Right ventricle myocardium superior (tissue), 1 donor: ENCODE measurements around the gene PTPRN2. TPM values are rescaled to one million over a fixed set of nuclear protein-coding genes. Genes with fewer than 3 reads are reported as not detected.

Experiments
- ATAC-seq: fragments of 200-7000 bp; cut with Tn5 transposase; one replicate; pipeline ENCODE4 v1.9.1; 2020; ENCODE audit warnings: mild to moderate bottlenecking; ENCODE audit not compliant: poor library complexity
- DNase-seq: peaks from one replicate; pipeline ENCODE4 v3.0.0-alpha.2; 2020
- intact Hi-C: fragments of 100-400 bp; cut with DNase I; formaldehyde crosslinking; loops from one replicate; pipeline ENCODE4 v1.11.2; 2022
- total RNA-seq: library from RNA; stranded (reverse); fragmentation: NEBNext Ultra II Directional; extraction: Animal tissue kit (Norgen Biotek cat#: 25700); gene quantifications from one replicate; pipeline ENCODE4 v1.2.1, GENCODE V29; 2021
- donor health status: DM: no; HTN: yes; CAD: no; lungs with severe emphysema.

The PTPRN2 gene
- total RNA-seq, 1 donor from 2014 or later: 1.2 TPM

- DNase-seq (peak; percentile 25), ATAC-seq (no peak)
- intact Hi-C loops: no loop called here
These were observed 1036.1 kb downstream of the PTPRN2 start for GRCh38 chr7:157551325-157552070.

- peak; percentile 13 for DNase-seq
These were observed 1037.0 kb downstream of the PTPRN2 start for GRCh38 chr7:157550300-157551275.

GRCh38 chr7:157549612-157550299 is 1037.9 kb downstream of the PTPRN2 start:
- no peak for ATAC-seq
- intact Hi-C loops: no loop called here
- peak; percentile 30 for DNase-seq

More at GRCh38 chr7:157550300-157551275, 1037.0 kb downstream of the PTPRN2 start:
- no peak for ATAC-seq
- intact Hi-C loops: no loop called here

- intact Hi-C loops: no loop called here
- ATAC-seq (no peak), DNase-seq (peak; percentile 13)
These were observed 1038.8 kb downstream of the PTPRN2 start for GRCh38 chr7:157548691-157549303.

- ATAC-seq (no peak), DNase-seq (peak; percentile 37)
- intact Hi-C loops: no loop called here
These were observed 1040.0 kb downstream of the PTPRN2 start for GRCh38 chr7:157547611-157548010.

- ATAC-seq (no peak), DNase-seq (no peak)
- intact Hi-C loops: no loop called here
These were observed 1040.5 kb downstream of the PTPRN2 start for GRCh38 chr7:157547102-157547501.

GRCh38 chr7:157545681-157546060 is 1042.0 kb downstream of the PTPRN2 start:
- ATAC-seq (no peak), DNase-seq (peak; percentile 13)
- intact Hi-C loops: no loop called here

GRCh38 chr7:157544980-157545680 is 1042.5 kb downstream of the PTPRN2 start:
- DNase-seq (no peak), ATAC-seq (no peak)
- intact Hi-C loops: no loop called here

- DNase-seq: no peak
- no peak for ATAC-seq
- intact Hi-C loops: no loop called here
These were observed 1043.4 kb downstream of the PTPRN2 start for GRCh38 chr7:157544226-157544625.

GRCh38 chr7:157543791-157544190 is 1043.8 kb downstream of the PTPRN2 start:
- ATAC-seq: no peak
- intact Hi-C loops: no loop called here
- no peak for DNase-seq

- intact Hi-C loops: no loop called here
- ATAC-seq (no peak), DNase-seq (no peak)
These were observed 1044.3 kb downstream of the PTPRN2 start for GRCh38 chr7:157543276-157543675.

- DNase-seq: no peak
- ATAC-seq: no peak
- intact Hi-C loops: no loop called here
These were observed 1045.3 kb downstream of the PTPRN2 start for GRCh38 chr7:157542068-157543021.

- intact Hi-C loops: no loop called here
- no peak for ATAC-seq
- peak; percentile 17 for DNase-seq
These were observed 1046.1 kb downstream of the PTPRN2 start for GRCh38 chr7:157541295-157542067.

GRCh38 chr7:157540606-157541294 is 1046.9 kb downstream of the PTPRN2 start:
- intact Hi-C loops: no loop called here
- ATAC-seq (no peak), DNase-seq (peak; percentile 29)

GRCh38 chr7:157540020-157540419 is 1047.6 kb downstream of the PTPRN2 start:
- intact Hi-C loops: no loop called here
- DNase-seq (peak; percentile 33), ATAC-seq (no peak)

GRCh38 chr7:157539521-157539920 is 1048.1 kb downstream of the PTPRN2 start:
- ATAC-seq (no peak), DNase-seq (no peak)
- intact Hi-C loops: no loop called here
